ENCODE measurements around the gene MYH2. TPM values are rescaled to one million over a fixed set of nuclear protein-coding genes. Genes with fewer than 3 reads are reported as not detected.

Gene MYH2
- total and polyA plus RNA-seq, 2 of the 4 experiments (the other 2 are of a cell fraction): not detected

DNA sequence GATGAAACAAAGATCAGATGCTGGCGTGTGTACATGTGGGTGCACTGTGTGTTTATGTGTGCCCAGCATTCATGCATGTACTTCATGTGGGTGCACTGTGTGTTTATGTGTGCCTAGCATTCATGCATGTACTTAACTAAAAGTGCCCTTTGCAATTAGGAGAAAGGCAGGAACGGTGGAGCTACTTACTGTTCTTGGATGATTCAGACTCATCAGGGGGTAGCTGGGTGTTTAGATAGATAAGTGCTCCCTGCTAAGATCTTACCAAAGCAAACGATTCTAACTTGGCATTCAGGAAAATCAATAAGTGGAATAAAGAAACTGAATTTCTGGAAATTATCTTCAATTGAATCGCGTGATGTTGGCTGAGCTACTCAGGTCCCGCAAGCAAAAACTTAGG lies 8.6 kb upstream of the MYH2 start:
- no peak overlapping the region for H2AFZ ChIP-seq (replicated peaks; ENCODE audit: low read length, poor library complexity)
- no peak overlapping the region for H3K14ac ChIP-seq (replicated peaks; ENCODE audit: low read depth, low read length)
- POLR2A ChIA-PET (ENCODE audit: unreplicated experiment): no interaction called here
- H3K36me3 ChIP-seq (ENCODE audit: control insufficient read depth, insufficient read depth, low read length): no peaks in the 10 kb centered on the region
- no peak overlapping the region for H2AK9ac ChIP-seq (replicated peaks; ENCODE audit: low read depth, low read length, poor library complexity)
- WGBS, 2 experiments (ENCODE audit: extremely low coverage in 2 of 2, insufficient read length in 1 of 2): 40% methylated on average over 1 of the region's 6 CpGs; no CpG with 5 or more reads in 1 of the 2 experiments
- H2BK5ac ChIP-seq (ENCODE audit: low read depth, low read length, poor library complexity, severe bottlenecking): no peak overlapping the region
- H4K8ac ChIP-seq (ENCODE audit: low read depth in 2 of 2, low read length in 2 of 2): no peak overlapping the region
- H3K18ac ChIP-seq (ENCODE audit: low read depth, low read length): no peak overlapping the region
- TF ChIP-seq FOS (IDR thresholded peaks at IDR 0.05; ENCODE audit: low read depth, low read length): no peak
- H3K4me1 ChIP-seq (ENCODE audit: control insufficient read depth, insufficient read depth, low read length): no peaks in the 10 kb centered on the region
- DNase-seq (no peak), ATAC-seq (ENCODE audit: low read depth) (no peak)
- no peak overlapping the region for H3K4me2 ChIP-seq (ENCODE audit: low read depth, low read length)
- no peaks in the 10 kb centered on the region for H3K79me1 ChIP-seq (ENCODE audit: low read depth in 1 of 2, low read length in 2 of 2)
- H3K27ac ChIP-seq (ENCODE audit: insufficient read depth, low read length): no peak overlapping the region
- H3K23ac ChIP-seq (ENCODE audit: low read depth, low read length): no peak overlapping the region
- in situ Hi-C loops (cut with MboI; ENCODE audit: low sequenced_read_pairs): no loop called here
- no peak overlapping the region for H3K4me3 ChIP-seq (ENCODE audit: insufficient read depth, low read depth, low read length)
- H3K9me3 ChIP-seq (ENCODE audit: control insufficient read depth, insufficient read depth, low read length): peaks cover 2% of the 10 kb centered on the region; the same call in 1 of the 2 replicates
- no peak overlapping the region for H4K91ac ChIP-seq (ENCODE audit: insufficient read depth, low read depth, low read length)
- intact Hi-C loops (cut with micrococcal nuclease): no loop called here
- no TSS peak for BruUV-seq (replicated peaks)
- H3K27me3 ChIP-seq (ENCODE audit: control insufficient read depth, insufficient read depth, low read length): no peaks in the 10 kb centered on the region
- H3K9ac ChIP-seq (ENCODE audit: low read depth, low read length): no peak overlapping the region
- no peak overlapping the region for H3K56ac ChIP-seq (ENCODE audit: extremely low read depth, insufficient read depth, low read length)
- no peaks in the 10 kb centered on the region for H4K20me1 ChIP-seq (ENCODE audit: insufficient read depth, low read length)
- no peak overlapping the region for H3K4ac ChIP-seq (ENCODE audit: low read depth, low read length)
- no peak overlapping the region for H4K5ac ChIP-seq (ENCODE audit: low read depth, low read length)
- H2BK15ac ChIP-seq (ENCODE audit: low read depth, low read length): no peak overlapping the region
- H2BK120ac ChIP-seq (ENCODE audit: low read depth, low read length): no peak overlapping the region
- no peak overlapping the region for H2BK20ac ChIP-seq (ENCODE audit: low read depth, low read length)
- H3K9me1 ChIP-seq (ENCODE audit: insufficient read depth, low read length): no peaks in the 10 kb centered on the region
- no peak overlapping the region for H2AK5ac ChIP-seq (ENCODE audit: low read depth, low read length)
- dilution Hi-C loops (cut with HindIII; ENCODE audit: low sequenced_read_pairs, unreplicated experiment): no loop called here
- CTCF ChIA-PET: no interaction called here
